ENCODE data around the gene KIF4A. TPM values are rescaled to one million over a fixed set of nuclear protein-coding genes. Genes with fewer than 3 reads are reported as not detected.

Gene KIF4A
- total RNA-seq, 1 donor from 2014 or later: 3.0 TPM

DNA sequence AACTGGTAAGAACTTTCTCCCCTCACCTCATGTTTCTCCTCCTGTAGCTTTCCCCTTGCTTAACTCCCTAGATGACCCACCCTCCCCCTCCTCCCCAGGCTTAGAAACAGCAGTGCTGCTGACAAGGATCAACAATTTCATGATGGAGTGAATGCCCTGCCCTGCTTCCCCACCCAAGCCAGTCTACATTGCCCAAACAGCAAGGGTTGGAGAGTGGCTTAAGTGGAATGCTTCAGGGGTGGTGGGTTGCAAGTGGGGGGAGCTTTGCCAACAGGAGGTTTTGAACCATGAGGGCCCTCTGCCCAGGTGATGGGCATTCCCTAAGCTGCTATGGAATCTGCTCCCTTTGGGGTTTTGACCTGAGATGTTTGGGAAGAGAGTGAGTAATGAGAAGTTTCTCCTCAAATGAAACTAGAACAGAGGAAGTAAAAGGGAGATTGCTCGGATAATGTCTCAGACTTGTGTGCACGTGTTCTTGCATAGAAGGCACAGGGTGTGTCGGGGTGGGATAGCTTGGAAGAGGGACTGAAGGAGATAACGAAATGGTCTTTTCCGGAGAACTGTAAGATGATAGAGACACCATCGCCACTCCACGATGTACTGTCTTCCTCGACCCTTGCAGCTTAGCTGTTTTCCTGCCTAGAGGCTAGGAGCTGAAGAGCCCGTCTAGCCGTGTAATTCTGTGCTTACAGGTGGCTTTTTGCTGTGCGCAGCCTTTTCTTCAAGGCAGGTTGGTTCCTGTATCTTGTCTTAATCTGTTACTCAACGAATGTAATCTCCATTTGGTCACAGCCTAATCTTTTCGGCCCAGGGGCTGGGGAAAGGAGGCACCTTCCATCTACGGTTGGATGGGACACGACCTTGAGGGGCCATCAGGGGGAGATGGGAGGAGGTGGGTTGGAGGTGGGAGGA, 143.3 kb downstream of the KIF4A start:
- H3K4me2 ChIP-seq (ENCODE audit: low read length): peak overlapping the region; percentile 98
- H3K27me3 ChIP-seq (ENCODE audit: insufficient read depth, low read length): no peaks in the 10 kb centered on the region
- no peaks in the 10 kb centered on the region for H3K79me2 ChIP-seq (ENCODE audit: insufficient read depth, low read length)
- Mint-ChIP-seq H3K27ac (ENCODE audit: unreplicated experiment) (no peak overlapping the region), H3K27me3 (ENCODE audit: low read depth, unreplicated experiment) (peaks cover 4% of the 10 kb centered on the region), H3K9me3 (ENCODE audit: unreplicated experiment) (no peaks in the 10 kb centered on the region), H3K36me3 (ENCODE audit: low read depth, unreplicated experiment) (no peaks in the 10 kb centered on the region), H3K4me1 (ENCODE audit: low read depth, unreplicated experiment) (peaks cover under 1% of the 10 kb centered on the region), H3K4me3 (ENCODE audit: unreplicated experiment) (peak overlapping the region; percentile 91)
- peak overlapping the region; percentile 94 for H2AFZ ChIP-seq (ENCODE audit: low read depth, low read length)
- no peaks in the 10 kb centered on the region for H3K36me3 ChIP-seq (ENCODE audit: insufficient read depth, low read length)
- TF ChIP-seq EZH2 (IDR thresholded peaks at IDR 0.05; ENCODE audit: insufficient read depth, low read length): no peak
- TF ChIP-seq, protein P1, sequence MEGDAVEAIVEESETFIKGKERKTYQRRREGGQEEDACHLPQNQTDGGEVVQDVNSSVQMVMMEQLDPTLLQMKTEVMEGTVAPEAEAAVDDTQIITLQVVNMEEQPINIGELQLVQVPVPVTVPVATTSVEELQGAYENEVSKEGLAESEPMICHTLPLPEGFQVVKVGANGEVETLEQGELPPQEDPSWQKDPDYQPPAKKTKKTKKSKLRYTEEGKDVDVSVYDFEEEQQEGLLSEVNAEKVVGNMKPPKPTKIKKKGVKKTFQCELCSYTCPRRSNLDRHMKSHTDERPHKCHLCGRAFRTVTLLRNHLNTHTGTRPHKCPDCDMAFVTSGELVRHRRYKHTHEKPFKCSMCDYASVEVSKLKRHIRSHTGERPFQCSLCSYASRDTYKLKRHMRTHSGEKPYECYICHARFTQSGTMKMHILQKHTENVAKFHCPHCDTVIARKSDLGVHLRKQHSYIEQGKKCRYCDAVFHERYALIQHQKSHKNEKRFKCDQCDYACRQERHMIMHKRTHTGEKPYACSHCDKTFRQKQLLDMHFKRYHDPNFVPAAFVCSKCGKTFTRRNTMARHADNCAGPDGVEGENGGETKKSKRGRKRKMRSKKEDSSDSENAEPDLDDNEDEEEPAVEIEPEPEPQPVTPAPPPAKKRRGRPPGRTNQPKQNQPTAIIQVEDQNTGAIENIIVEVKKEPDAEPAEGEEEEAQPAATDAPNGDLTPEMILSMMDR (IDR thresholded peaks at IDR 0.05; ENCODE audit: insufficient read depth, low read depth, low read length): no peak
- FAIRE-seq (peak; percentile 77), DNase-seq (ENCODE audit: low read depth) (no peak)
- no peaks in the 10 kb centered on the region for H4K20me1 ChIP-seq (ENCODE audit: insufficient read depth, low read length)
- H3K9ac ChIP-seq (ENCODE audit: low read length): peak overlapping the region; percentile 87
- H3K27ac ChIP-seq (ENCODE audit: low read depth, low read length): no peak overlapping the region
- H3K4me3 ChIP-seq (ENCODE audit: insufficient read depth, low read depth, low read length): no peak overlapping the region
- no peaks in the 10 kb centered on the region for H3K9me3 ChIP-seq (ENCODE audit: insufficient read depth, low read depth, low read length)
- H3K4me1 ChIP-seq (ENCODE audit: insufficient read depth, low read length): peaks cover 8% of the 10 kb centered on the region

DNA sequence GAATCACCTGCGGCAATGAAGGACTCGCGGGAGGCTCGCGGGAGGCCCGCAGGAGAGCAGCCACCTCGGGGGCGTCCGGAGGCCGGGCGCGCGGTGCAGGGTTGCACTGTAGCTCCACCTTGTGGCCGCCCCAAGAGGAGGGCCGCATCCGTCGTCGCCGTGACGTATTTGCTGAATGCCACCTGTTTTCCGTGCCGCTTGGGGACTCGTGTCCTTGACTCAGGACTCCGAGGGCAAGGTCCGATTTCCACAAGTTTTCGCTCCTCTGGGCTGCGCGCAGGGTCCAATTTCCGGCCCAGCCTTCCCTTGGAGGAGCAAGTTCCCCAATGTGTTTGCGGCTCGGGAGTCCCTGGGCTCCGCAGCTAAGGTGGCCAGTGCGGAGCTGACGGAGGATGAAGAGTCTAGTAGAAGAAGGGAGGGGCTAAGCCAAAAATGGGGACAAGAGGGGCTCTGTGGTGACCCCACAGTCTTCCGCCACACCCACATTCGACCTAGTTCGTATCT, 144.0 kb downstream of the KIF4A start:
- Histone ChIP-seq H3K9ac (ENCODE audit: low read length) (peak overlapping the region; percentile 87), H3K4me2 (ENCODE audit: low read length) (peak overlapping the region; percentile 98), H3K4me1 (ENCODE audit: insufficient read depth, low read length) (peaks cover 10% of the 10 kb centered on the region), H3K36me3 (ENCODE audit: insufficient read depth, low read length) (no peaks in the 10 kb centered on the region), H4K20me1 (ENCODE audit: insufficient read depth, low read length) (no peaks in the 10 kb centered on the region), H3K79me2 (ENCODE audit: insufficient read depth, low read length) (no peaks in the 10 kb centered on the region), H3K27ac (ENCODE audit: low read depth, low read length) (peak overlapping the region; percentile 59), H3K9me3 (ENCODE audit: insufficient read depth, low read depth, low read length) (no peaks in the 10 kb centered on the region), H2AFZ (ENCODE audit: low read depth, low read length) (peak overlapping the region; percentile 94), H3K4me3 (ENCODE audit: insufficient read depth, low read depth, low read length) (peak overlapping the region; percentile 68), H3K27me3 (ENCODE audit: insufficient read depth, low read length) (no peaks in the 10 kb centered on the region)
- DNase-seq (ENCODE audit: low read depth): peak; percentile 14
- H3K4me3 Mint-ChIP-seq (ENCODE audit: unreplicated experiment): peak overlapping the region; percentile 91
- peak overlapping the region; percentile 62 for H3K27ac Mint-ChIP-seq (ENCODE audit: unreplicated experiment)
- H3K27me3 Mint-ChIP-seq (ENCODE audit: low read depth, unreplicated experiment): peaks cover 4% of the 10 kb centered on the region
- FAIRE-seq: no peak
- H3K36me3 Mint-ChIP-seq (ENCODE audit: low read depth, unreplicated experiment): no peaks in the 10 kb centered on the region
- TF ChIP-seq, protein P1 (IDR thresholded peaks at IDR 0.05; ENCODE audit: insufficient read depth, low read depth, low read length): peak; percentile 36
- TF ChIP-seq EZH2 (IDR thresholded peaks at IDR 0.05; ENCODE audit: insufficient read depth, low read length): no peak
- no peaks in the 10 kb centered on the region for H3K9me3 Mint-ChIP-seq (ENCODE audit: unreplicated experiment)
- H3K4me1 Mint-ChIP-seq (ENCODE audit: low read depth, unreplicated experiment): peaks cover 6% of the 10 kb centered on the region

Measured in astrocyte (in vitro differentiated cells and primary cell).